Measurements from ENCODE around the gene IGFBPL1.
"Not testable (repeated sequence)": the region's sequence is repeated elsewhere in the genome, so short reads cannot be mapped to it uniquely, and the experiment has no call there.

The IGFBPL1 gene

GRCh38 chr9:38382141-38382540 is 42.1 kb downstream of the IGFBPL1 start:
- ChIA-PET CTCF (no interaction called here), POLR2A (ENCODE audit: low non-redundant PET) (no interaction called here)
- no peak overlapping the region for H3K27ac ChIP-seq
- DNase-seq (ENCODE audit: low spot score), result no peak
- no peak for TF ChIP-seq CTCF (conservative IDR thresholded peaks at IDR 0.05; ENCODE audit: low read depth)

- ChIA-PET CTCF (interaction anchor here (0.5 kb wide), 1 partner anchor 257 kb away, joined by 3 read pairs; no protein-coding TSS in a partner anchor), POLR2A (ENCODE audit: low non-redundant PET) (no interaction called here)
- TF ChIP-seq CTCF (conservative IDR thresholded peaks at IDR 0.05; ENCODE audit: low read depth), result no peak
- DNase-seq (ENCODE audit: low spot score), result no peak
- H3K27ac ChIP-seq, result no peak overlapping the region
These were observed 43.3 kb downstream of the IGFBPL1 start for GRCh38 chr9:38380872-38381534.

- CTCF ChIA-PET, result no interaction called here
- POLR2A ChIA-PET (ENCODE audit: low non-redundant PET), result no interaction called here
- no peak overlapping the region for H3K27ac ChIP-seq
These were observed 43.9 kb downstream of the IGFBPL1 start for GRCh38 chr9:38380230-38380871.

GRCh38 chr9:38377336-38378083 is 46.7 kb downstream of the IGFBPL1 start:
- CTCF ChIA-PET; DNase-seq (ENCODE audit: low spot score); H3K27ac ChIP-seq: not testable (repeated sequence)
- POLR2A ChIA-PET (ENCODE audit: low non-redundant PET), result interaction anchor here (0.7 kb wide), 1 partner anchor 331 kb away, joined by 3 read pairs; no protein-coding TSS in a partner anchor

More at GRCh38 chr9:38380230-38380871, 43.9 kb downstream of the IGFBPL1 start:
- no peak for DNase-seq (ENCODE audit: low spot score)
- TF ChIP-seq CTCF (conservative IDR thresholded peaks at IDR 0.05; ENCODE audit: low read depth), result no peak

GRCh38 chr9:38376021-38376670 is 48.1 kb downstream of the IGFBPL1 start:
- H3K27ac ChIP-seq, result no peak overlapping the region
- TF ChIP-seq CTCF (conservative IDR thresholded peaks at IDR 0.05; ENCODE audit: low read depth), result no peak
- ChIA-PET POLR2A (ENCODE audit: low non-redundant PET) (no interaction called here), CTCF (no interaction called here)
- DNase-seq (ENCODE audit: low spot score), result no peak

- TF ChIP-seq CTCF (conservative IDR thresholded peaks at IDR 0.05; ENCODE audit: low read depth), result no peak
- no peak for DNase-seq (ENCODE audit: low spot score)
- no peak overlapping the region for H3K27ac ChIP-seq
- ChIA-PET POLR2A (ENCODE audit: low non-redundant PET) (no interaction called here), CTCF (no interaction called here)
These were observed 48.7 kb downstream of the IGFBPL1 start for GRCh38 chr9:38375572-38375963.
